H9 (cell line): ENCODE results near the gene CCT6A. TPM values are rescaled to one million over a fixed set of nuclear protein-coding genes. Genes with fewer than 3 reads are reported as not detected.
"Not testable (repeated sequence)": the region's sequence is repeated elsewhere in the genome, so short reads cannot be mapped to it uniquely, and the experiment has no call there.

ENCODE experiments used
- DNase-seq: peaks from one replicate; pipeline ENCODE4 v3.0.0-alpha.2; 2017
- H2AFZ ChIP-seq: one replicate; pipeline ENCODE4 v1.6.1; 2013; ENCODE audit warnings: mild to moderate bottlenecking, low read length, control low read depth, moderate library complexity
- H2AK5ac ChIP-seq: 2 replicates; pipeline ENCODE4 v1.6.1; 2013; ENCODE audit warnings: low read length, control low read depth, mixed read lengths; ENCODE audit not compliant: insufficient read length
- H2BK120ac ChIP-seq: one replicate; pipeline ENCODE4 v1.6.1; 2013; ENCODE audit warnings: low read depth, mild to moderate bottlenecking, low read length, control low read depth, inconsistent platforms; ENCODE audit not compliant: poor library complexity, severe bottlenecking
- H2BK12ac ChIP-seq: 2 replicates; pipeline ENCODE4 v1.6.1; 2013; ENCODE audit warnings: low read length, control low read depth, mixed read lengths, low read depth; ENCODE audit not compliant: insufficient read length
- H2BK15ac ChIP-seq: 2 replicates; pipeline ENCODE4 v1.6.1; 2013; ENCODE audit warnings: low read depth, low read length, control low read depth
- H2BK20ac ChIP-seq: one replicate; pipeline ENCODE4 v1.6.1; 2013; ENCODE audit warnings: low read depth, mild to moderate bottlenecking, low read length, control low read depth, inconsistent platforms; ENCODE audit not compliant: poor library complexity, severe bottlenecking
- H2BK5ac ChIP-seq: 2 replicates; pipeline ENCODE4 v1.6.1; 2013; ENCODE audit warnings: low read length, control low read depth, mixed read lengths; ENCODE audit not compliant: insufficient read length
- H3K14ac ChIP-seq: 2 replicates; pipeline ENCODE4 v1.6.1; 2013; ENCODE audit warnings: low read length, control low read depth; ENCODE audit not compliant: insufficient read depth
- H3K18ac ChIP-seq: 2 replicates; pipeline ENCODE4 v1.6.1; 2013; ENCODE audit warnings: low read depth, mild to moderate bottlenecking, mixed read lengths, low read length, control low read depth; ENCODE audit not compliant: insufficient read length
- H3K23ac ChIP-seq: 2 replicates; pipeline ENCODE4 v1.6.1; 2013; ENCODE audit warnings: low read length, control low read depth, mixed read lengths, low read depth; ENCODE audit not compliant: insufficient read length
- H3K23me2 ChIP-seq: 2 replicates; pipeline ENCODE4 v1.6.1; 2013; ENCODE audit warnings: low read depth, mild to moderate bottlenecking, mixed read lengths, low read length, control low read depth; ENCODE audit not compliant: insufficient read length, poor library complexity, severe bottlenecking
- H3K27ac ChIP-seq: 2 replicates; pipeline ENCODE4 v1.5.1; 2013; ENCODE audit warnings: low read length, control low read depth, mixed read lengths, low read depth; ENCODE audit not compliant: insufficient read length
- H3K27me3 ChIP-seq: 2 replicates; pipeline ENCODE4 v1.6.1; 2013; ENCODE audit warnings: low read length, control low read depth, inconsistent platforms; ENCODE audit not compliant: insufficient read depth
- H3K4ac ChIP-seq: 2 replicates; pipeline ENCODE4 v1.6.1; 2013; ENCODE audit warnings: low read depth, mild to moderate bottlenecking, control low read depth, inconsistent platforms, low read length, moderate library complexity
- H3K4me1 ChIP-seq: 2 replicates; pipeline ENCODE4 v1.6.1; 2013; ENCODE audit warnings: low read length, control low read depth, inconsistent platforms; ENCODE audit not compliant: insufficient read depth
- H3K4me2 ChIP-seq: 2 replicates; pipeline ENCODE4 v1.6.1; 2013; ENCODE audit warnings: low read length, control low read depth, mixed read lengths; ENCODE audit not compliant: insufficient read length, insufficient read depth
- H3K56ac ChIP-seq: 2 replicates; pipeline ENCODE4 v1.6.1; 2013; ENCODE audit warnings: low read depth, mild to moderate bottlenecking, mixed read lengths, low read length, control low read depth; ENCODE audit not compliant: insufficient read length
- H3K79me1 ChIP-seq: 2 replicates; pipeline ENCODE4 v1.6.1; 2013; ENCODE audit warnings: low read depth, mild to moderate bottlenecking, moderate library complexity, low read length, control low read depth, inconsistent platforms; ENCODE audit not compliant: insufficient read depth, poor library complexity, severe bottlenecking
- H3K79me2 ChIP-seq: 2 replicates; pipeline ENCODE4 v1.6.1; 2013; ENCODE audit warnings: low read length, control low read depth, inconsistent platforms; ENCODE audit not compliant: insufficient read depth
- H3K9ac ChIP-seq: 2 replicates; pipeline ENCODE4 v1.6.1; 2013; ENCODE audit warnings: low read length, control low read depth, mixed read lengths; ENCODE audit not compliant: insufficient read length; ENCODE audit errors: extremely low read depth
- H3K9me3 ChIP-seq: one replicate; pipeline ENCODE4 v1.6.1; 2013; ENCODE audit warnings: low read depth, low read length, inconsistent platforms; ENCODE audit not compliant: control insufficient read depth
- H3T11ph ChIP-seq: one replicate; pipeline ENCODE4 v1.6.1; 2013; ENCODE audit warnings: mild to moderate bottlenecking, low read length, control low read depth, inconsistent platforms
- H4K20me1 ChIP-seq: one replicate; pipeline ENCODE4 v1.6.1; 2013; ENCODE audit not compliant: control insufficient read depth, insufficient read length, insufficient read depth
- H4K5ac ChIP-seq: 2 replicates; pipeline ENCODE4 v1.6.1; 2013; ENCODE audit warnings: low read depth, mild to moderate bottlenecking, mixed read lengths, low read length, control low read depth; ENCODE audit not compliant: insufficient read length
- H4K8ac ChIP-seq: replicated peaks from 2 replicates; pipeline ENCODE4 v1.6.1; 2013; ENCODE audit warnings: low read length, control low read depth, mixed read lengths, low read depth; ENCODE audit not compliant: insufficient read length
- H4K91ac ChIP-seq: 2 replicates; pipeline ENCODE4 v1.6.1; 2013; ENCODE audit warnings: low read depth, mild to moderate bottlenecking, moderate library complexity, mixed read lengths, low read length, control low read depth; ENCODE audit not compliant: insufficient read length
- H3K27ac Mint-ChIP-seq, 3 experiments: 2 replicates in 2 of 3; 3 replicates in 1 of 3; pipeline ENCODE4 v1.8.0; 2020 to 2021; ENCODE audit warnings: mixed read lengths in 3 of 3, mild to moderate bottlenecking in 1 of 3, moderate library complexity in 1 of 3
- H3K27me3 Mint-ChIP-seq: 2 replicates; pipeline ENCODE4 v1.8.0; 2021; ENCODE audit warnings: low read depth, mild to moderate bottlenecking, moderate library complexity, mixed read lengths
- H3K36me3 Mint-ChIP-seq, 3 experiments: 2 replicates in 2 of 3; 3 replicates in 1 of 3; pipeline ENCODE4 v1.8.0; 2020 to 2021; ENCODE audit warnings: low read depth in 3 of 3, mixed read lengths in 3 of 3; ENCODE audit not compliant: insufficient read depth in 1 of 3
- H3K4me1 Mint-ChIP-seq, 2 experiments: 2 replicates each; pipeline ENCODE4 v1.8.0; 2020; ENCODE audit warnings: mixed read lengths in 2 of 2
- H3K4me3 Mint-ChIP-seq, 2 experiments: 2 replicates in 1 of 2; 3 replicates in 1 of 2; pipeline ENCODE4 v1.8.0; 2020 to 2021; ENCODE audit warnings: mild to moderate bottlenecking in 2 of 2, mixed read lengths in 2 of 2, moderate library complexity in 1 of 2
- H3K9me3 Mint-ChIP-seq, 2 experiments: 2 replicates in 1 of 2; 3 replicates in 1 of 2; pipeline ENCODE4 v1.8.0; 2020; ENCODE audit warnings: mild to moderate bottlenecking in 2 of 2, mixed read lengths in 2 of 2, moderate library complexity in 1 of 2
- WGBS: extraction: QIAGEN DNeasy Blood & Tissue Kit; methylation state at CpG from one replicate; pipeline ENCODE4 v1.1.7; 2013; ENCODE audit warnings: missing lambda C conversion rate, low lambda C conversion rate, mixed read lengths; ENCODE audit not compliant: insufficient read length; ENCODE audit errors: extremely low coverage; 5-methylcytosine and 5-hydroxymethylcytosine counted together
- total RNA-seq: library from RNA; stranded (reverse); gene quantifications from 2 replicates; pipeline ENCODE4 v1.2.1, GENCODE V29; 2021
- TF ChIP-seq, protein P1 (sequence below): fragments of 200-600 bp; sonication (generic); conservative IDR thresholded peaks from 3 replicates; pipeline ENCODE4 v1.8.0; 2021; ENCODE audit warnings: antibody characterized with exemption, mild to moderate bottlenecking

Gene CCT6A
- total RNA-seq, 1 experiment from 2014 or later, result 303 TPM

DNA sequence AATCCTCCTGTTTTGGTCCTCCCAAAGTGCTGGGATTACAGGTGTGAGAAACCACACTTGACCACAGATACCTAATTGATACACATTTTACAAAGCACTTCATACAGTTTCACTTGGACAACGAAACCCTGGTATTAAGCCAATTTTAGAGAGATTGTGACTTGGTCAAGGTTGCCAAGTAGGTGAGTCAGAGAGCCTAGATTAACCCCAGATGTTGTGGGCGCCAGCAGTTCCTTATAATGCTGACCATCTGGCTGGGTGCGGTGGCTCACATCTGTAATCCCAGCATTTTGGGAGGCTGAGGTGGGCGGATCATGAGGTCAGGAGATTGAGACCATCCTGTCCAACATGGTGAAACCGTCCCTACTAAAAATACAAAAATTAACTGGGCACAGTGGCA, 46.1 kb downstream of the CCT6A start:
- Histone ChIP-seq H2AFZ (no peak overlapping the region), H3K79me2 (no peaks in the 10 kb centered on the region), H3K9ac (no peak overlapping the region), H4K20me1 (no peaks in the 10 kb centered on the region), H3K27ac (no peak overlapping the region), H3K4me1 (no peaks in the 10 kb centered on the region), H2BK20ac (no peak overlapping the region), H3T11ph (no peak overlapping the region), H2BK12ac (no peak overlapping the region), H3K23me2 (no peaks in the 10 kb centered on the region), H3K23ac (no peak overlapping the region), H2AK5ac (no peak overlapping the region), H4K91ac (no peak overlapping the region), H2BK120ac (no peak overlapping the region), H3K14ac (no peak overlapping the region), H3K79me1 (no peaks in the 10 kb centered on the region), H2BK5ac (no peak overlapping the region), H2BK15ac (no peak overlapping the region), H3K27me3 (no peaks in the 10 kb centered on the region), H3K18ac (no peak overlapping the region), H4K8ac (no peak overlapping the region), H3K4me2 (no peak overlapping the region), H3K56ac (no peak overlapping the region), H3K9me3 (no peaks in the 10 kb centered on the region), H4K5ac (no peak overlapping the region), H3K4ac (no peak overlapping the region)
- no CpG with 5 or more reads among the region's 5 CpGs for WGBS
- Mint-ChIP-seq H3K36me3 (peaks cover 16 to 32% (median 21%) of the 10 kb centered on the region in 3 experiments), H3K4me3 (no peak overlapping the region), H3K27me3 (no peaks in the 10 kb centered on the region), H3K4me1 (no peaks in the 10 kb centered on the region), H3K27ac (no peak overlapping the region), H3K9me3 (peaks cover 0 to 7% of the 10 kb centered on the region in 2 experiments; a peak in 2 of 5 replicates)
- no peak for DNase-seq
- TF ChIP-seq, protein P1, sequence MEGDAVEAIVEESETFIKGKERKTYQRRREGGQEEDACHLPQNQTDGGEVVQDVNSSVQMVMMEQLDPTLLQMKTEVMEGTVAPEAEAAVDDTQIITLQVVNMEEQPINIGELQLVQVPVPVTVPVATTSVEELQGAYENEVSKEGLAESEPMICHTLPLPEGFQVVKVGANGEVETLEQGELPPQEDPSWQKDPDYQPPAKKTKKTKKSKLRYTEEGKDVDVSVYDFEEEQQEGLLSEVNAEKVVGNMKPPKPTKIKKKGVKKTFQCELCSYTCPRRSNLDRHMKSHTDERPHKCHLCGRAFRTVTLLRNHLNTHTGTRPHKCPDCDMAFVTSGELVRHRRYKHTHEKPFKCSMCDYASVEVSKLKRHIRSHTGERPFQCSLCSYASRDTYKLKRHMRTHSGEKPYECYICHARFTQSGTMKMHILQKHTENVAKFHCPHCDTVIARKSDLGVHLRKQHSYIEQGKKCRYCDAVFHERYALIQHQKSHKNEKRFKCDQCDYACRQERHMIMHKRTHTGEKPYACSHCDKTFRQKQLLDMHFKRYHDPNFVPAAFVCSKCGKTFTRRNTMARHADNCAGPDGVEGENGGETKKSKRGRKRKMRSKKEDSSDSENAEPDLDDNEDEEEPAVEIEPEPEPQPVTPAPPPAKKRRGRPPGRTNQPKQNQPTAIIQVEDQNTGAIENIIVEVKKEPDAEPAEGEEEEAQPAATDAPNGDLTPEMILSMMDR, result no peak

DNA sequence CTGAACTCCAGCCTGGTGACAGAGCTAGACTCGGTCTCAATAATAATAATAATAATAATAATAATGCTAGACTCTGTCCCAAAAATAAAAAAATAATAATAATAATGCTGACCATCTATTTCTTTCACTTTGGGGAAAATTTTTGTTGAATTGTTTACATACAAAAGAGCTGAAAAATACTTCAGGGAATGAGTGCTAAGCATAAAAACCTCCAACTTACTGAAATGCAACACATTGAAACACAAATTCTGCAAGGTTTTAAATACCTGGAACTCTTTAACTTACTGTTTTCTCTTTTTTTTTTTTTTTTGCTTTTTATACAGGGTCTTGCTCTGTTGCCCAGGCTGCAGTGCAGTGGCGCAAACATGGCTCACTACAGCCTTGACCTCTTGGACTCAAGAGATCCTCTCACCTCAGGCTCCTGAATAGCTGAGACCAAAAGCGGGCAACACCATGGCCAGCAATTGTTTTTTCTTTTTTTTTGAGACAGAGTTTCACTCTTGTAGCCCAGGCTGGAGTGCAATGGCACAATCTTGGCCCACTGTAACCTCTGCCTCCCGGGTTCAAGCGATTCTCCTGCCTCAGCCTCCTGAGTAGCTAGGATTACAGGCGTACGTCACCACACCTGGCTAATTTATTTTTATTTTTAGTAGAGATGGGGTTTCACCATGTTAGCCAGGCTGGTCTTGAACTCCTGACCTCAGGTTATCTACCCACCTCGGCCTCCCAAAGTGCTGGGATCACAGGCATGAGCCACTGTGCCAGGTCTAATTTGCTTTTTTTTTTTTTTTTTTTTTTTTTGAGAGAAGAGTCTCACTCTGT, 46.8 kb downstream of the CCT6A start:
- H3K27me3 ChIP-seq, H3K4me3 Mint-ChIP-seq, H3T11ph ChIP-seq, H4K20me1 ChIP-seq, H3K18ac ChIP-seq, H3K14ac ChIP-seq, H3K9me3 ChIP-seq, H2BK5ac ChIP-seq, H4K5ac ChIP-seq, H3K9me3 Mint-ChIP-seq, H3K27ac Mint-ChIP-seq, H2AFZ ChIP-seq, H2BK15ac ChIP-seq, H2BK20ac ChIP-seq, H3K4me1 ChIP-seq, H4K8ac ChIP-seq, H3K79me1 ChIP-seq, H2BK120ac ChIP-seq, H3K4me2 ChIP-seq, H3K56ac ChIP-seq, H3K9ac ChIP-seq, H2BK12ac ChIP-seq, DNase-seq, H3K23me2 ChIP-seq, H3K4ac ChIP-seq, H2AK5ac ChIP-seq, H3K23ac ChIP-seq, H4K91ac ChIP-seq, H3K79me2 ChIP-seq, H3K27me3 Mint-ChIP-seq, H3K4me1 Mint-ChIP-seq, H3K27ac ChIP-seq: not testable (repeated sequence)
- H3K36me3 Mint-ChIP-seq, result peaks cover 18 to 36% (median 25%) of the 10 kb centered on the region in 3 experiments
- no CpG with 5 or more reads among the region's 8 CpGs for WGBS
